ENCODE data around the gene NOP9.

DNA sequence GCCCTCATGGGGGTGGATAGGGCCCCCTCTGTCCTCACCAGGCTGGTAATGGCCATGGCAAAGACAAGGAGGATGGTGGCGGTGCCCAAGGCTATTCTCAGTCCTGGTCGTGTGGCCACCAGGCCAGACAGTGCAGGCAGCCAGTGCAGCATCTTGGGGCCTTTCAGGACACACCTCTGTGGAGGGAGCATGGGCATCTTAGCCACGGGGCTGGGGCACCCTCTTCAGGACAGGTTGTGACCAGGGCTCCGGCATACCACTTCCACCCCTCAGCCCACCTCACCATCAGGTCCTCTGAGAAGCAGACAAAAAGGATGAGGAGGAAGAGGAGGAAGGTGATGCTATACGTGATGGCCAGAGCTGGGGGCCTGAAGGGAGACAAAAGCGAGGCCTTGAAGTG, 24.4 kb downstream of the NOP9 start:
- TF ChIP-seq, protein P1, sequence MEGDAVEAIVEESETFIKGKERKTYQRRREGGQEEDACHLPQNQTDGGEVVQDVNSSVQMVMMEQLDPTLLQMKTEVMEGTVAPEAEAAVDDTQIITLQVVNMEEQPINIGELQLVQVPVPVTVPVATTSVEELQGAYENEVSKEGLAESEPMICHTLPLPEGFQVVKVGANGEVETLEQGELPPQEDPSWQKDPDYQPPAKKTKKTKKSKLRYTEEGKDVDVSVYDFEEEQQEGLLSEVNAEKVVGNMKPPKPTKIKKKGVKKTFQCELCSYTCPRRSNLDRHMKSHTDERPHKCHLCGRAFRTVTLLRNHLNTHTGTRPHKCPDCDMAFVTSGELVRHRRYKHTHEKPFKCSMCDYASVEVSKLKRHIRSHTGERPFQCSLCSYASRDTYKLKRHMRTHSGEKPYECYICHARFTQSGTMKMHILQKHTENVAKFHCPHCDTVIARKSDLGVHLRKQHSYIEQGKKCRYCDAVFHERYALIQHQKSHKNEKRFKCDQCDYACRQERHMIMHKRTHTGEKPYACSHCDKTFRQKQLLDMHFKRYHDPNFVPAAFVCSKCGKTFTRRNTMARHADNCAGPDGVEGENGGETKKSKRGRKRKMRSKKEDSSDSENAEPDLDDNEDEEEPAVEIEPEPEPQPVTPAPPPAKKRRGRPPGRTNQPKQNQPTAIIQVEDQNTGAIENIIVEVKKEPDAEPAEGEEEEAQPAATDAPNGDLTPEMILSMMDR (IDR thresholded peaks at IDR 0.05; ENCODE audit: insufficient read depth, low read depth, low read length): no peak
- TF ChIP-seq EZH2 (IDR thresholded peaks at IDR 0.05; ENCODE audit: insufficient read depth, low read length): no peak

All from astrocyte (in vitro differentiated cells and primary cell).